DMS79 (cell line): ENCODE data around the gene SEMA3B.
A peak's percentile ranks its signal among the peaks of the same experiment; 100 is the strongest.

Source experiments
- DNase-seq: peaks from one replicate; lab custom pipeline; 2025; lab: John Stamatoyannopoulos, UW

The SEMA3B gene

GRCh38 chr3:50317300-50317699 lies 48.4 kb downstream of the SEMA3B start:
- DNase-seq, result peak; percentile 13

- DNase-seq, result no peak
Measured at GRCh38 chr3:50318163-50318562, 49.2 kb downstream of the SEMA3B start.

- no peak for DNase-seq
Measured at GRCh38 chr3:50318615-50319014, 49.7 kb downstream of the SEMA3B start.

GRCh38 chr3:50319181-50319893 lies 50.4 kb downstream of the SEMA3B start:
- DNase-seq, result no peak

GRCh38 chr3:50319894-50320625 lies 51.1 kb downstream of the SEMA3B start:
- DNase-seq, result no peak

- DNase-seq, result no peak
Measured at GRCh38 chr3:50320853-50321335, 51.9 kb downstream of the SEMA3B start.

GRCh38 chr3:50321336-50322114 lies 52.6 kb downstream of the SEMA3B start:
- DNase-seq, result peak; percentile 39

GRCh38 chr3:50322115-50322385 lies 53.1 kb downstream of the SEMA3B start:
- DNase-seq, result no peak

- peak; percentile 6 for DNase-seq
Measured at GRCh38 chr3:50322386-50323091, 53.6 kb downstream of the SEMA3B start, which contains the start of gene HYAL2. TSS of gene HYAL2 (minus strand) at chr3:50322745. CDS start at chr3:50320489, 2,256 bp downstream.

GRCh38 chr3:50323092-50323600 lies 54.2 kb downstream of the SEMA3B start:
- DNase-seq, result no peak

- DNase-seq, result no peak
Measured at GRCh38 chr3:50323614-50324199, 54.8 kb downstream of the SEMA3B start.

- DNase-seq, result no peak
Measured at GRCh38 chr3:50324351-50325112, 55.6 kb downstream of the SEMA3B start.

- DNase-seq, result no peak
Measured at GRCh38 chr3:50325113-50325480, 56.1 kb downstream of the SEMA3B start.

- no peak for DNase-seq
Measured at GRCh38 chr3:50325497-50326181, 56.7 kb downstream of the SEMA3B start.

- DNase-seq, result no peak
Measured at GRCh38 chr3:50326182-50326541, 57.2 kb downstream of the SEMA3B start.

- no peak for DNase-seq
Measured at GRCh38 chr3:50327129-50327528, 58.2 kb downstream of the SEMA3B start.
